Progenitor cell of endocrine pancreas (in vitro differentiated cells): Measurements from ENCODE around the gene BHLHE23. TPM values are rescaled to one million over a fixed set of nuclear protein-coding genes. Genes with fewer than 3 reads are reported as not detected.
"Not testable (repeated sequence)": the region's sequence is repeated elsewhere in the genome, so short reads cannot be mapped to it uniquely, and the experiment has no call there.

Source experiments
- DNase-seq: peaks from one replicate; pipeline ENCODE4 v3.0.0; 2021; ENCODE audit warnings: low spot score; ENCODE audit not compliant: unreplicated experiment
- H3K27ac Mint-ChIP-seq: 2 replicates; pipeline ENCODE4 v1.8.0; 2021; ENCODE audit warnings: mild to moderate bottlenecking, moderate library complexity, mixed read lengths
- H3K27me3 Mint-ChIP-seq: 2 replicates; pipeline ENCODE4 v1.8.0; 2021; ENCODE audit warnings: mixed read lengths
- H3K36me3 Mint-ChIP-seq: 2 replicates; pipeline ENCODE4 v1.8.0; 2022; ENCODE audit warnings: mixed read lengths; ENCODE audit not compliant: insufficient read depth
- H3K4me1 Mint-ChIP-seq: 2 replicates; pipeline ENCODE4 v1.8.0; 2021; ENCODE audit warnings: low read depth, mixed read lengths
- H3K4me3 Mint-ChIP-seq: 2 replicates; pipeline ENCODE4 v1.8.0; 2021; ENCODE audit warnings: low read depth, mild to moderate bottlenecking, moderate library complexity, mixed read lengths
- H3K9me3 Mint-ChIP-seq: 2 replicates; pipeline ENCODE4 v1.8.0; 2021; ENCODE audit warnings: low read depth, mixed read lengths
- total RNA-seq: library from RNA; stranded (reverse); gene quantifications from 2 replicates; pipeline ENCODE4 v1.2.1, GENCODE V29; 2021
- TF ChIP-seq, protein P1 (sequence below): fragments of 200-600 bp; sonication (generic); IDR thresholded peaks from one replicate; pipeline ENCODE4 v1.5.0; 2021; ENCODE audit warnings: antibody characterized with exemption, mild to moderate bottlenecking; ENCODE audit not compliant: unreplicated experiment

BHLHE23 gene
- total RNA-seq, 1 donor from 2014 or later, result not detected

DNA sequence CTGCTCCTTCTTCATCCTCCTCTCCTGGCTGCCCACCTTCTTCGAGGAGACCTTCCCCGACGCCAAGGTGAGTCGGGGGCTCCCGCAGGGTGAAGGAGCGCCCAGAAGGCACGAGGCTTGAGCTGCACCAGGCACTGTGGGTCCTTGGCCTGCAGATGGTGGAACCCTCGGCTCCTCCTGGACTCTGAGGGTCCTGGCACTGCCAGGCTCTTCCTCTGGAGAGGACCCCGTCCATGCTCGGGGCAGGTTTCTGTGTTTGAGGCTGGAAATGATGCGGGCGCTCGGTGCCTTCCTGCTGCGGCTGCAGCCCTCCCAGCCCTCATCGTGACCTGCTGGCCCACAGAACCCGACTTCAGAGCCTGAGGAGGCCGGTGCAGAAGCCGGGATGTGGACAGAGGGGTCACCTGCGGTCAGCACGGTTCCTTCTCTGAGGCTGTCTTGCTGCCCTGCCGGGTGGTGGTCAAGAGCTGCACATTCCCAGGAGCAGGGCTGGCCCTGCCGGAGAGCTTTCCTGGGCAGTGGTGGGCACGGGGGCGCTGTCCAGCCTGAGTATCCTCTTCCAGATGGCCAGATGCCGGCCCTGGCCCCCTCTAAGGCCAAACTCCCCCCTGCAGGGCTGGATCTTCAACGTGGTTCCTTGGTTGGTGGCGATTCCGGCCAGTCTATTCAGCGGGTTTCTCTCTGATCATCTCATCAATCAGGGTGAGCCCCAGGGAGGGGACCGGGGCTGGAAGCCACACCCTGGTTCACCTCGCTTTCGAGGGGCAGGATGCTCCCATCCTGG lies 43.0 kb downstream of the BHLHE23 start:
- Mint-ChIP-seq H3K27ac (no peak overlapping the region), H3K27me3 (no peaks in the 10 kb centered on the region), H3K9me3 (no peaks in the 10 kb centered on the region), H3K36me3 (no peaks in the 10 kb centered on the region), H3K4me1 (no peaks in the 10 kb centered on the region), H3K4me3 (no peak overlapping the region)
- TF ChIP-seq, protein P1, sequence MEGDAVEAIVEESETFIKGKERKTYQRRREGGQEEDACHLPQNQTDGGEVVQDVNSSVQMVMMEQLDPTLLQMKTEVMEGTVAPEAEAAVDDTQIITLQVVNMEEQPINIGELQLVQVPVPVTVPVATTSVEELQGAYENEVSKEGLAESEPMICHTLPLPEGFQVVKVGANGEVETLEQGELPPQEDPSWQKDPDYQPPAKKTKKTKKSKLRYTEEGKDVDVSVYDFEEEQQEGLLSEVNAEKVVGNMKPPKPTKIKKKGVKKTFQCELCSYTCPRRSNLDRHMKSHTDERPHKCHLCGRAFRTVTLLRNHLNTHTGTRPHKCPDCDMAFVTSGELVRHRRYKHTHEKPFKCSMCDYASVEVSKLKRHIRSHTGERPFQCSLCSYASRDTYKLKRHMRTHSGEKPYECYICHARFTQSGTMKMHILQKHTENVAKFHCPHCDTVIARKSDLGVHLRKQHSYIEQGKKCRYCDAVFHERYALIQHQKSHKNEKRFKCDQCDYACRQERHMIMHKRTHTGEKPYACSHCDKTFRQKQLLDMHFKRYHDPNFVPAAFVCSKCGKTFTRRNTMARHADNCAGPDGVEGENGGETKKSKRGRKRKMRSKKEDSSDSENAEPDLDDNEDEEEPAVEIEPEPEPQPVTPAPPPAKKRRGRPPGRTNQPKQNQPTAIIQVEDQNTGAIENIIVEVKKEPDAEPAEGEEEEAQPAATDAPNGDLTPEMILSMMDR, result no peak
- DNase-seq, result no peak

DNA sequence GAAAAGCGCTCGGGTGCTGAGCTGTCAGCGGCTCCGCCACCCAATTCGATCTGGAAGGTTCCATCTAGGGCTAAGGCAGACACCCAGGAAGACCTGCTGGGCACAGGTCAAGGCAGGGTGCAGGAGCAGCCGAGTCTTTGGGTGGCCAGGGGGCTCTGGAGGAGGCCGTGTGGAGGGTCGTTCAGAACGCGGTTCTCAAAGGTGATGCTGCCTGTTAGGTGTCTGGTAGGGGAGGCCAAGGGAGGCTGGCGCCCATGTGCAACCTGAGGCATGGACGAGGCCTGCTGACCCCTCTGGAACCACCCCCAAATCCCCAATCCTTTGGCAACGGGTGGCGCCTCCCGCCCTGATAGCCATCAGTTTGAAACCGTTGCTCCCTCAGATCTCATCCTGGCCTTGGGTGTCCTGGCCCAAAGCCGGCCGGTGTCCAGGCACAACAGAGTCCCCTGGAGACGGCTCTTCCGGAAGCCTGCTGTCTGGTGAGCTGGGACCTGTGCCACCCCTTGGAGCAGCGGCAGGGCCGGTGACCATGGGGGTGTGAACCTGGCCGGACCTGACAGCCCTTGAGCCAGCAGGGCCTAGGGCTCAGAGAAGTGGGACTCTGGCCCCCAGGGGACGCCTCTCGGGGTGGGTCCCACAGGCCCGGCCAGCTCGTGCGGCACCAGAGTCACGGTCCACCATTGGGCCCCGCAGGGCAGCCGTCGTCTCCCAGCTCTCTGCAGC lies 43.7 kb downstream of the BHLHE23 start:
- Mint-ChIP-seq H3K36me3 (no peaks in the 10 kb centered on the region), H3K4me1 (no peaks in the 10 kb centered on the region), H3K27ac (no peak overlapping the region), H3K9me3 (no peaks in the 10 kb centered on the region), H3K4me3 (no peak overlapping the region), H3K27me3 (no peaks in the 10 kb centered on the region)
- DNase-seq, result no peak
- TF ChIP-seq, protein P1, result no peak

DNA sequence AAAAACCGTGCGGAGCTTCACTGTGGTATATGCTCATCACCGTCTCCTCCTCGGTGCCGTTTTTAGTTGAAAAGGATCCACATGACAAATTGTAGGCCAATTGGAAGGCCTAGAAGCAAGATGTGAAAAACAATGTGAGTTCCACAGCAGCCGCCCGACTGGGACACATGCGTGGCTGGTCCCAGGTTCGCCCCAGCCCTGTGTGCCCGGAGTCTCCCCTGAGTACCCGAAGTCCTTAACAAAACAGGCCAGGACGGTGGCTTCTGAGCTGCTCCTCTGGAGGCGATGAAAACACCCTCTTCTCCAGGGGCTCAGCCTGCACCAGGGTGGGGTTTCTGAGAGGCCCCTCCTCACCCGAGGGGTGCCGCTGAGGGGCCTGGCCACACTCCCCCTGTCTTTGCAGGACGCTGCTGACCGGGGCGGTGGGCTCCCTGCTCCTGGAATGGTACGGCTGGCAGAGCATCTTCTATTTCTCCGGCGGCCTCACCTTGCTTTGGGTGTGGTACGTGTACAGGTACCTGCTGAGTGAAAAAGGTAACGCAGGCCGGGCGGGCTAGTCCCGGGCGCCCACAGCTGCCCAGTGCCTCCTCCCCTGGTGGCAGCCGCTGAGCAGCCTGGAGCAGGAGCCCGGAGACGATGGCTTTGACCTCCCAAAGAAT lies 44.4 kb downstream of the BHLHE23 start:
- no peak overlapping the region for H3K4me3 Mint-ChIP-seq
- no peak for DNase-seq
- no peaks in the 10 kb centered on the region for H3K27me3 Mint-ChIP-seq
- no peaks in the 10 kb centered on the region for H3K4me1 Mint-ChIP-seq
- no peaks in the 10 kb centered on the region for H3K36me3 Mint-ChIP-seq
- no peak overlapping the region for H3K27ac Mint-ChIP-seq
- TF ChIP-seq, protein P1, result no peak
- H3K9me3 Mint-ChIP-seq, result no peaks in the 10 kb centered on the region

DNA sequence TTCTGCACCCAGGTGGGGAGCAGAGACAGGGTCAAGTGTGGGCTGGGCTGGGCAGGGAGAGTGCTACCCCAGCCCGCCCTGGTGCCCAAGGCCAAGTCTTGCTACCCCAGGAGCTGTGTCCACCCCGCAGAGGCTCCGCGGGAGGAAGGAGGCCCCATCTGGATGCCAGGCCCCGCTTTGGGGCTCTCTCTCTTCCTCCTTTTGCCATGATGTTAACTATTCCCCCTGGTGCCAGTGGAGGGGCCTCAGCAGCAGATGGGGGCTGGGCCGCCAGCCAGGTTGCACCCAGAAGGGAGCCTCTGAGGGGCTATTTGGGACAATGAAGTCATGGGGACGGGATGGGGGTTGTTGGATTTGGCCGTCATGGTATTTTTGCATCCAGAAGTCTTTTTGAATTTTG lies 45.0 kb downstream of the BHLHE23 start:
- Mint-ChIP-seq H3K27me3 (no peaks in the 10 kb centered on the region), H3K27ac (no peak overlapping the region), H3K4me3 (no peak overlapping the region), H3K36me3 (no peaks in the 10 kb centered on the region), H3K4me1 (no peaks in the 10 kb centered on the region), H3K9me3 (no peaks in the 10 kb centered on the region)
- no peak for DNase-seq
- TF ChIP-seq, protein P1, result no peak

DNA sequence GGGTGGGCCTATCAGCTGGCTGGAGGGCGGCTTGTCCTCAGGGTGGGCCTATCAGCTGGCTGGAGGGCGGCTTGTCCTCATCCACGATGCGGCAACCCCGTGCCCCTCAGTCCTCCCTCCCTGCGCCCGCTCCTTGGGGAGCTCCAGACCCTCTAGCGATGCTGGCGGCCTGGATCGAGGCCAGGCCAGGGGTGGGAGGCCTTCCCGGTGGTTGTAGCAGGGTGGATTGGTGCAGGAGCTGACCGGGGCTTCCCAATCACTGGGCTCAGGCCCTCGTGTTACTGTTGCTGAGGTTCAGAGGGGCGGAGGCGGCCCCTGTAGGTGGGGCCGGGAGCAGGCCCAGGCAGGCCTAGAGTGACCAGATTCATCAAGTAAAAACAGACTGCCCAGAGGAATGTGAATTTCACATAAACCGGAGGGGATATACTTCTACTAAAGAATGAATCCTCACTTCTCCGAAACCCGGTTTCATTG lies 45.4 kb downstream of the BHLHE23 start:
- TF ChIP-seq, protein P1, result no peak
- no peak overlapping the region for H3K27ac Mint-ChIP-seq
- no peaks in the 10 kb centered on the region for H3K9me3 Mint-ChIP-seq
- no peaks in the 10 kb centered on the region for H3K27me3 Mint-ChIP-seq
- H3K36me3 Mint-ChIP-seq, result no peaks in the 10 kb centered on the region
- H3K4me3 Mint-ChIP-seq, result no peak overlapping the region
- H3K4me1 Mint-ChIP-seq, result no peaks in the 10 kb centered on the region
- no peak for DNase-seq

DNA sequence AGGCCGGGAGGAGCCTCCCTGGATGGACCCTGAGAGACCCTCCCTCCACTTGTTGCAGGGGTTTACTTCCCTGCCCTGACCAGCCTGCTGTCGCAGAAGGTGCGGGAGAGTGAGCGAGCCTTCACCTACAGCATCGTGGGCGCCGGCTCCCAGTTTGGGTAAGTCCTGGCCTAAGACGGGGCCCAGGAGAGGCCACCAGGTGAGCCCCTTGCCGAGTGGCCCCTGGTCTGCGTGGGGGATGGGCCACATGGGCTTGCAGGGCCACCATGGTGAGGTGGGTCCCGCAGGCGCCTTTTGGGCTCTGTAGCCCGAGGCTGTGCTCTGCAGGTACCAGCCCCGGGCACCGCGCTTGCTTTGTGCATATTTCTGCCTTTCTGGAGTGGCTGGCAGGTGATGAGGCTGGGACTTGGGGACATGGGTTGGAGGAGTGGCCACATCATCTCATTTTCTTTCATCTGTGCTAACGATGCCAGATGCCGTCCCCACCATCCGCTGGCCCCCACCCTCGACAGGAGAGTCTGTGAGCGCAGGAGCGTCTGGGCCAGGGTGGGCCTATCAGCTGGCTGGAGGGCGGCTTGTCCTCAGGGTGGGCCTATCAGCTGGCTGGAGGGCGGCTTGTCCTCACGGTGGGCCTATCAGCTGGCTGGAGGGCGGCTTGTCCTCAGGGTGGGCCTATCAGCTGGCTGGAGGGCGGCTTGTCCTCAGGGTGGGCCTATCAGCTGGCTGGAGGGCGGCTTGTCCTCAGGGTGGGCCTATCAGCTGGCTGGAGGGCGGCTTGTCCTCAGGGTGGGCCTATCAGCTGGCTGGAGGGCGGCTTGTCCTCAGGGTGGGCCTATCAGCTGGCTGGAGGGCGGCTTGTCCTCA lies 46.1 kb downstream of the BHLHE23 start:
- not testable (repeated sequence) for H3K27me3 Mint-ChIP-seq, H3K4me3 Mint-ChIP-seq, DNase-seq, H3K36me3 Mint-ChIP-seq, H3K4me1 Mint-ChIP-seq, H3K9me3 Mint-ChIP-seq, H3K27ac Mint-ChIP-seq
